ENCODE measurements around the gene LGALS8. TPM values are rescaled to one million over a fixed set of nuclear protein-coding genes. Genes with fewer than 3 reads are reported as not detected.

The LGALS8 gene
- total RNA-seq, 1 donor from 2014 or later: 23.3 TPM

- Mint-ChIP-seq H3K4me3 (no peak overlapping the region), H3K36me3 (ENCODE audit: low read depth) (peaks cover 10% of the 10 kb centered on the region), H3K9me3 (no peaks in the 10 kb centered on the region), H3K27me3 (ENCODE audit: low read depth) (no peaks in the 10 kb centered on the region), H3K27ac (ENCODE audit: unreplicated experiment) (no peak overlapping the region), H3K4me1 (no peaks in the 10 kb centered on the region)
- TF ChIP-seq CTCF (conservative IDR thresholded peaks at IDR 0.05): no peak
- no peak for DNase-seq (ENCODE audit: low read depth, low spot score)
Observed at GRCh38 chr1:236556606-236557005, 32.8 kb downstream of the LGALS8 start.

- DNase-seq (ENCODE audit: low read depth, low spot score): no peak
- Mint-ChIP-seq H3K9me3 (no peaks in the 10 kb centered on the region), H3K27me3 (ENCODE audit: low read depth) (no peaks in the 10 kb centered on the region), H3K4me3 (no peak overlapping the region), H3K36me3 (ENCODE audit: low read depth) (peaks cover 10% of the 10 kb centered on the region), H3K27ac (ENCODE audit: unreplicated experiment) (no peak overlapping the region), H3K4me1 (no peaks in the 10 kb centered on the region)
- no peak for TF ChIP-seq CTCF (conservative IDR thresholded peaks at IDR 0.05)
Observed at GRCh38 chr1:236558081-236558480, 34.3 kb downstream of the LGALS8 start.

GRCh38 chr1:236558846-236559245, 35.1 kb downstream of the LGALS8 start:
- H3K36me3 Mint-ChIP-seq (ENCODE audit: low read depth): peaks cover 10% of the 10 kb centered on the region
- H3K4me3 Mint-ChIP-seq: no peak overlapping the region
- H3K9me3 Mint-ChIP-seq: no peaks in the 10 kb centered on the region
- H3K4me1 Mint-ChIP-seq: no peaks in the 10 kb centered on the region
- TF ChIP-seq CTCF (conservative IDR thresholded peaks at IDR 0.05): no peak
- no peaks in the 10 kb centered on the region for H3K27me3 Mint-ChIP-seq (ENCODE audit: low read depth)
- no peak overlapping the region for H3K27ac Mint-ChIP-seq (ENCODE audit: unreplicated experiment)
- DNase-seq (ENCODE audit: low read depth, low spot score): no peak

- no peak for DNase-seq (ENCODE audit: low read depth, low spot score)
- Mint-ChIP-seq H3K4me1 (no peaks in the 10 kb centered on the region), H3K4me3 (no peak overlapping the region), H3K36me3 (ENCODE audit: low read depth) (peaks cover 11% of the 10 kb centered on the region), H3K9me3 (no peaks in the 10 kb centered on the region), H3K27me3 (ENCODE audit: low read depth) (no peaks in the 10 kb centered on the region), H3K27ac (ENCODE audit: unreplicated experiment) (no peak overlapping the region)
- TF ChIP-seq CTCF (conservative IDR thresholded peaks at IDR 0.05): no peak
Observed at GRCh38 chr1:236560213-236560771, 36.5 kb downstream of the LGALS8 start.

- no peaks in the 10 kb centered on the region for H3K9me3 Mint-ChIP-seq
- peaks cover 6% of the 10 kb centered on the region for H3K36me3 Mint-ChIP-seq (ENCODE audit: low read depth)
- H3K4me1 Mint-ChIP-seq: no peaks in the 10 kb centered on the region
- no peak overlapping the region for H3K27ac Mint-ChIP-seq (ENCODE audit: unreplicated experiment)
- H3K27me3 Mint-ChIP-seq (ENCODE audit: low read depth): no peaks in the 10 kb centered on the region
- TF ChIP-seq CTCF (conservative IDR thresholded peaks at IDR 0.05): no peak
- DNase-seq (ENCODE audit: low read depth, low spot score): no peak
- no peak overlapping the region for H3K4me3 Mint-ChIP-seq
Observed at GRCh38 chr1:236561976-236562375, 38.2 kb downstream of the LGALS8 start.

Data from neural crest cell (in vitro differentiated cells).